Neural crest cell (in vitro differentiated cells): Measurements from ENCODE around the gene GPR171. TPM values are rescaled to one million over a fixed set of nuclear protein-coding genes. Genes with fewer than 3 reads are reported as not detected.
"Not testable (repeated sequence)": the region's sequence is repeated elsewhere in the genome, so short reads cannot be mapped to it uniquely, and the experiment has no call there.

Experiments used
- DNase-seq: peaks from one replicate; pipeline ENCODE4 v3.0.0; 2021; ENCODE audit warnings: low read depth, mixed read lengths, low spot score
- H3K27ac Mint-ChIP-seq: one replicate; pipeline ENCODE4 v1.8.0; 2021; ENCODE audit warnings: mild to moderate bottlenecking, mixed read lengths; ENCODE audit not compliant: unreplicated experiment
- H3K27me3 Mint-ChIP-seq: 2 replicates; pipeline ENCODE4 v1.8.0; 2021; ENCODE audit warnings: low read depth, mild to moderate bottlenecking, mixed read lengths
- H3K36me3 Mint-ChIP-seq: 2 replicates; pipeline ENCODE4 v1.8.0; 2021; ENCODE audit warnings: low read depth, mild to moderate bottlenecking, mixed read lengths
- H3K4me1 Mint-ChIP-seq: 2 replicates; pipeline ENCODE4 v1.8.0; 2021; ENCODE audit warnings: mixed read lengths
- H3K4me3 Mint-ChIP-seq: one replicate; pipeline ENCODE4 v1.8.0; 2021; ENCODE audit warnings: mild to moderate bottlenecking, mixed read lengths
- H3K9me3 Mint-ChIP-seq: 2 replicates; pipeline ENCODE4 v1.8.0; 2021; ENCODE audit warnings: mixed read lengths
- long read RNA-seq: library from polyadenylated mRNA; unstranded; transcript quantifications from one replicate; pipeline ENCODE4 v2.0.0, GENCODE V29; 2020
- total RNA-seq: library from RNA; stranded (reverse); gene quantifications from 2 replicates; pipeline ENCODE4 v1.2.1, GENCODE V29; 2021
- TF ChIP-seq, protein P1 (sequence below): fragments of 200-600 bp; sonication (generic); conservative IDR thresholded peaks from 2 replicates; pipeline ENCODE4 v1.5.0; 2021; ENCODE audit warnings: antibody characterized with exemption, mild to moderate bottlenecking

Gene GPR171, protein sequence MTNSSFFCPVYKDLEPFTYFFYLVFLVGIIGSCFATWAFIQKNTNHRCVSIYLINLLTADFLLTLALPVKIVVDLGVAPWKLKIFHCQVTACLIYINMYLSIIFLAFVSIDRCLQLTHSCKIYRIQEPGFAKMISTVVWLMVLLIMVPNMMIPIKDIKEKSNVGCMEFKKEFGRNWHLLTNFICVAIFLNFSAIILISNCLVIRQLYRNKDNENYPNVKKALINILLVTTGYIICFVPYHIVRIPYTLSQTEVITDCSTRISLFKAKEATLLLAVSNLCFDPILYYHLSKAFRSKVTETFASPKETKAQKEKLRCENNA
- total RNA-seq: not detected in 2 replicates
- long read RNA-seq: 0 reads

DNA sequence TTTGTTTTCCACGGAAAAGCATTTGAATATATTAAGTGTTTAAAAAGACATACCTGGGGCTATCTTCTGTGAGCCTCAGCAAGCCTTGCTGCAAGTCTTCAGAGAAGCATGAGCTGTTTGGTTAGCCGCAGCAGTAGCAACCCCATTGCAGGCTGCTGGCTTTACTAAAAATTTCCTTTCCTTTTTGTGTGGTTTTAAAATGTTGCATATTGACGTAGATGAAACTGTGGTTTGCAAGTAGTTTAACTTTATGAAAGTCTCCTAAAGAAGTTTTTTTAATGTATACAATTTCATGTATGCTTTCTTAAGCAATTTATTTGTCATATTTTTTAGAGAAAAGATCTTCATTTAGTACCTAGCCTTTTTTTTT is at the start of gene GPR171:
Gene GPR171 (minus strand): TSS at position 166 of the 370 bp plus-strand sequence. CDS start 3,830 bp downstream, outside the sequence.
- no peak within 1 kb of the TSS for H3K4me3 Mint-ChIP-seq
- no peak within 1 kb of the TSS for H3K27ac Mint-ChIP-seq
- H3K36me3 Mint-ChIP-seq: peaks cover 6% of the 10 kb centered on the region
- TF ChIP-seq, protein P1, sequence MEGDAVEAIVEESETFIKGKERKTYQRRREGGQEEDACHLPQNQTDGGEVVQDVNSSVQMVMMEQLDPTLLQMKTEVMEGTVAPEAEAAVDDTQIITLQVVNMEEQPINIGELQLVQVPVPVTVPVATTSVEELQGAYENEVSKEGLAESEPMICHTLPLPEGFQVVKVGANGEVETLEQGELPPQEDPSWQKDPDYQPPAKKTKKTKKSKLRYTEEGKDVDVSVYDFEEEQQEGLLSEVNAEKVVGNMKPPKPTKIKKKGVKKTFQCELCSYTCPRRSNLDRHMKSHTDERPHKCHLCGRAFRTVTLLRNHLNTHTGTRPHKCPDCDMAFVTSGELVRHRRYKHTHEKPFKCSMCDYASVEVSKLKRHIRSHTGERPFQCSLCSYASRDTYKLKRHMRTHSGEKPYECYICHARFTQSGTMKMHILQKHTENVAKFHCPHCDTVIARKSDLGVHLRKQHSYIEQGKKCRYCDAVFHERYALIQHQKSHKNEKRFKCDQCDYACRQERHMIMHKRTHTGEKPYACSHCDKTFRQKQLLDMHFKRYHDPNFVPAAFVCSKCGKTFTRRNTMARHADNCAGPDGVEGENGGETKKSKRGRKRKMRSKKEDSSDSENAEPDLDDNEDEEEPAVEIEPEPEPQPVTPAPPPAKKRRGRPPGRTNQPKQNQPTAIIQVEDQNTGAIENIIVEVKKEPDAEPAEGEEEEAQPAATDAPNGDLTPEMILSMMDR: no peak
- H3K4me1 Mint-ChIP-seq: peaks cover 17% of the 10 kb centered on the region
- H3K27me3 Mint-ChIP-seq: no peaks in the 10 kb centered on the region
- DNase-seq: no peak
- H3K9me3 Mint-ChIP-seq: no peaks in the 10 kb centered on the region

DNA sequence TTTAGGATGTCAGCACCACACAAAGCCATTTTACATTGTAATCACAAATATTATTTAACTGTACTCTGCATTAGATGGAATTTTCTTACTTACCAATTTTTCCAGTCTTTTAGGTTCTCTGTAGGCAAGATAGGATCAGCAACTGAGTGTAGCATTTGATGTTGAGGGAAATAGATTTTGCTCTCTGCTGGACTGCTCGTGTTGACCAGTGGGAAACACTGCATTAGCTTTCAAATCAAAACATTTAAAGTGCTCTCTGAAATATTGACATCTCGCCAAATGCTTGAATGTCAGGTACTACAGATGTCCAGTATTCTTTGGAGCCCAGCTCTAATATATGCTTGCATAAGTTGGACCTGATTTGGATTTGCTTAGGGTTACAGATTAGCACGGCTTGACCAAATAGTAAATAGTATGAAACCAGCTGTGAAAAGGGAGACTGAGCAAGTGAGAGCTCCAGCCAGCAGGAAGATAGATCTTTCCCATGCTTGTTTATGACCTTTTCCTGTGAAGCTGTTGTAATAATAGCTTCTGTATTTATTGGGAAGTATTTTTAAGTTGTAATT is 45.8 kb upstream of the GPR171 start:
- Mint-ChIP-seq H3K27ac (no peak overlapping the region), H3K36me3 (no peaks in the 10 kb centered on the region), H3K4me1 (no peaks in the 10 kb centered on the region), H3K4me3 (no peak overlapping the region), H3K27me3 (no peaks in the 10 kb centered on the region), H3K9me3 (no peaks in the 10 kb centered on the region)
- no peak for DNase-seq
- TF ChIP-seq, protein P1: no peak

DNA sequence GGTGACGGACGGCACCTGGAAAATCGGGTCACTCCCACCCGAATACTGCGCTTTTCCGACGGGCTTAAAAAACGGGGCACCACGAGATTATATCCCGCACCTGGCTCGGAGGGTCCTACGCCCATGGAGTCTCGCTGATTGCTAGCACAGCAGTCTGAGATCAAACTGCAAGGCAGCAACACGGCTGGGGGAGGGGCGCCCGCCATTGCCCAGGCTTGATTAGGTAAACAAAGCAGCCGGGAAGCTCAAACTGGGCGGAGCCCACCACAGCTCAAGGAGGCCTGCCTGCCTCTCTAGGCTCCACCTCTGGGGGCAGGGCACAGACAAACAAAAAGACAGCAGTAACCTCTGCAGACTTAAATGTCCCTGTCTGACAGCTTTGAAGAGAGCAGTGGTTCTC is 39.0 kb upstream of the GPR171 start:
- not testable (repeated sequence) for H3K36me3 Mint-ChIP-seq, H3K9me3 Mint-ChIP-seq, H3K4me1 Mint-ChIP-seq, H3K27ac Mint-ChIP-seq, DNase-seq, H3K27me3 Mint-ChIP-seq, H3K4me3 Mint-ChIP-seq

DNA sequence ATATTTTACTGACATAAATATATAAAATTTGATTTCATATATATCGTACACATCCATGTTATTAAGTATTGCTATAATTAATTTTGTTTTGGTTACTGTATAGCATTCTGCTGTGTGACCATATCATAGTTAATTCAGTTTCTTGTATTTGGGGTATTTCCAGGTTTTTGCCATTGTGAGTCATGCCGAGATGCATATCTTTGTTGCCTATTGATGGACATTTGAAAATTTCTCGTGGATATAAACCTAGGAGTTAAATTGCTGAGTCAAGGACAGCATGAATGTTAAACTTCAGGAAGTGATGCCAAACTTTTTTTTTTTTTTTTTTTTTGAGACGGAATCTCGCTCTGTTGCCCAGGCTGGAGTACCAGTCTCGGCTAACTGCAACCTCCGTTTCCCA is 33.7 kb upstream of the GPR171 start:
- Mint-ChIP-seq H3K27me3 (no peaks in the 10 kb centered on the region), H3K4me3 (no peak overlapping the region), H3K4me1 (no peaks in the 10 kb centered on the region), H3K9me3 (no peaks in the 10 kb centered on the region), H3K36me3 (peaks cover 11% of the 10 kb centered on the region), H3K27ac (no peak overlapping the region)
- TF ChIP-seq, protein P1: no peak
- DNase-seq: no peak

DNA sequence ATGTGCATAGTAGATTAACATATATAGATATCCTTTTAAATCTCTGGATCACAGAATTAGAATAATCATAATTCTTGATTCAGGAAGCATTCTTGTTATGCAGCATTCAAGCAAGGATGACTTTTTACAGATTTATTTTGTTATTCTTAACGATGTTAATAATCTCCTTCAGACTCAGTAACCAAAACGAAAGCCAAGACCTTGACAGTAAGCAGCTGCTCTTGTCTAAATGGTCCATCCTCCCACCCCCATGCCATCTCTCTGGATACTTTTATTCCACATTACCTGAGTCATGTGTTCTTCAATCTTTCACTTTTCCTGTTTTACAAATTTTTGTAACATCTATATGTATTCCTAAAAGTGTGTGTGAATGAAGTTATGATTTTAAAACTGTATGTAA is 33.3 kb upstream of the GPR171 start:
- H3K36me3 Mint-ChIP-seq: peaks cover 6% of the 10 kb centered on the region
- no peak overlapping the region for H3K27ac Mint-ChIP-seq
- TF ChIP-seq, protein P1: no peak
- no peak overlapping the region for H3K4me3 Mint-ChIP-seq
- no peaks in the 10 kb centered on the region for H3K27me3 Mint-ChIP-seq
- H3K9me3 Mint-ChIP-seq: no peaks in the 10 kb centered on the region
- DNase-seq: no peak
- no peaks in the 10 kb centered on the region for H3K4me1 Mint-ChIP-seq

DNA sequence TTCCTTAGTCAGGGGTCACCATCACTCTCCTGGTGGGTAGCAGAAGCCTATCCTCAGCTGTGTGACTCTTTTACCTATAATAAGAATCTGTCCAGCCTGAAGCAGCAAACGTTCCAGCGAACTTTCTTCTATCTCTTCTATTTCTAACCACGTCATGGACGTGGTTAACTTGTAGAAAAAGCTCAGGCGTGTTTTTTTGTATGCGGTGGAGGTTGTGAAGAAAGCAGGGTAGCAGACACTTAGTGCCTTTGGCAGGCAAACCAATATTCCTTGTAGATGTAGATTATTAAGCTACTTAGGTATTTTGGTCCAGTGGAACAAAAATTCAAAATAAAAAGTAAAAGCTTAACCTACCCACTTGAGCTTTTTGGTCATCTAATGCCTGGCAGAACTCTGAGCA is 31.8 kb upstream of the GPR171 start:
- Mint-ChIP-seq H3K36me3 (peaks cover 5% of the 10 kb centered on the region), H3K9me3 (no peaks in the 10 kb centered on the region), H3K27ac (no peak overlapping the region), H3K4me3 (no peak overlapping the region), H3K27me3 (no peaks in the 10 kb centered on the region), H3K4me1 (peaks cover 4% of the 10 kb centered on the region)
- TF ChIP-seq, protein P1: no peak
- no peak for DNase-seq
